Astrocyte of the spinal cord (primary cell): ENCODE data around the gene SULF2.

Experiments
- DNase-seq: peaks from one replicate; pipeline ENCODE4 v3.0.0; 2011; ENCODE audit warnings: low read depth, low spot score
- H3K4me3 ChIP-seq: 2 replicates; pipeline ENCODE4 v1.5.1; 2011; ENCODE audit warnings: low read depth, mild to moderate bottlenecking, low read length, moderate library complexity
- CTCF ChIP-seq: IDR thresholded peaks from 2 replicates; pipeline ENCODE4 v1.5.1; 2012; ENCODE audit warnings: low read depth, mild to moderate bottlenecking, low read length, inconsistent platforms
- in situ Hi-C: cut with HindIII; loops from 2 replicates; pipeline ENCODE4 v1.10.0; 2017; ENCODE audit warnings: low sequenced_read_pairs

SULF2 gene

GRCh38 chr20:47754388-47754715, 30.9 kb downstream of the SULF2 start:
- no peak for DNase-seq
- H3K4me3 ChIP-seq = no peak overlapping the region
- TF ChIP-seq CTCF = no peak
- in situ Hi-C loops = no loop called here

- H3K4me3 ChIP-seq = no peak overlapping the region
- in situ Hi-C loops = no loop called here
- no peak for TF ChIP-seq CTCF
Measured at GRCh38 chr20:47753576-47754387, 31.5 kb downstream of the SULF2 start.

GRCh38 chr20:47751449-47751848, 33.8 kb downstream of the SULF2 start:
- H3K4me3 ChIP-seq = no peak overlapping the region
- no peak for DNase-seq
- no peak for TF ChIP-seq CTCF
- in situ Hi-C loops = no loop called here

More at GRCh38 chr20:47753576-47754387, 31.5 kb downstream of the SULF2 start:
- DNase-seq = no peak

GRCh38 chr20:47749339-47749738, 35.9 kb downstream of the SULF2 start:
- H3K4me3 ChIP-seq = no peak overlapping the region
- no peak for TF ChIP-seq CTCF
- no peak for DNase-seq
- in situ Hi-C loops = no loop called here

- no peak for TF ChIP-seq CTCF
- DNase-seq = no peak
- H3K4me3 ChIP-seq = no peak overlapping the region
- in situ Hi-C loops = no loop called here
Measured at GRCh38 chr20:47748823-47749222, 36.5 kb downstream of the SULF2 start.

GRCh38 chr20:47748069-47748468, 37.2 kb downstream of the SULF2 start:
- no peak overlapping the region for H3K4me3 ChIP-seq
- no peak for TF ChIP-seq CTCF
- in situ Hi-C loops = no loop called here
- no peak for DNase-seq
